Right lobe of liver (tissue), 4 donors: Measurements from ENCODE around the gene AHNAK2.
"Not testable (repeated sequence)": the region's sequence is repeated elsewhere in the genome, so short reads cannot be mapped to it uniquely, and the experiment has no call there.

Experiments used
- POLR2A ChIP-seq: fragments of 450-650 bp; IDR thresholded peaks from one replicate; pipeline ENCODE4 v1.6.1; 2017; ENCODE audit warnings: antibody characterized with exemption, mild to moderate bottlenecking
- TF ChIP-seq, protein P1 (sequence below), 4 donors: fragments of 200-600 bp in 3 of 4; fragments of 450-650 bp in 1 of 4; IDR thresholded peaks; one replicate each; pipeline versions ENCODE4 v1.5.1 to v1.8.0; 2016 to 2022; ENCODE audit warnings: antibody characterized with exemption in 4 of 4, mild to moderate bottlenecking in 2 of 4
- donor health status: DM: no; HTN: no; CAD: no.
- donor health status: DM: no; HTN: no; CAD: no.
- donor health status: DM: no; HTN: yes; CAD: no.

GRCh38 chr14:104943216-104944015 lies 34.8 kb downstream of the AHNAK2 start:
- TF ChIP-seq POLR2A, result not testable (repeated sequence)
- TF ChIP-seq, protein P1, sequence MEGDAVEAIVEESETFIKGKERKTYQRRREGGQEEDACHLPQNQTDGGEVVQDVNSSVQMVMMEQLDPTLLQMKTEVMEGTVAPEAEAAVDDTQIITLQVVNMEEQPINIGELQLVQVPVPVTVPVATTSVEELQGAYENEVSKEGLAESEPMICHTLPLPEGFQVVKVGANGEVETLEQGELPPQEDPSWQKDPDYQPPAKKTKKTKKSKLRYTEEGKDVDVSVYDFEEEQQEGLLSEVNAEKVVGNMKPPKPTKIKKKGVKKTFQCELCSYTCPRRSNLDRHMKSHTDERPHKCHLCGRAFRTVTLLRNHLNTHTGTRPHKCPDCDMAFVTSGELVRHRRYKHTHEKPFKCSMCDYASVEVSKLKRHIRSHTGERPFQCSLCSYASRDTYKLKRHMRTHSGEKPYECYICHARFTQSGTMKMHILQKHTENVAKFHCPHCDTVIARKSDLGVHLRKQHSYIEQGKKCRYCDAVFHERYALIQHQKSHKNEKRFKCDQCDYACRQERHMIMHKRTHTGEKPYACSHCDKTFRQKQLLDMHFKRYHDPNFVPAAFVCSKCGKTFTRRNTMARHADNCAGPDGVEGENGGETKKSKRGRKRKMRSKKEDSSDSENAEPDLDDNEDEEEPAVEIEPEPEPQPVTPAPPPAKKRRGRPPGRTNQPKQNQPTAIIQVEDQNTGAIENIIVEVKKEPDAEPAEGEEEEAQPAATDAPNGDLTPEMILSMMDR (IDR thresholded peaks at IDR 0.05), result not testable (repeated sequence)
